ENCODE results near the gene MED26. TPM values are rescaled to one million over a fixed set of nuclear protein-coding genes. Genes with fewer than 3 reads are reported as not detected.
A peak's percentile ranks its signal among the peaks of the same experiment; 100 is the strongest.

MED26 gene
- total RNA-seq, 1 experiment from 2014 or later: 8.9 TPM

DNA sequence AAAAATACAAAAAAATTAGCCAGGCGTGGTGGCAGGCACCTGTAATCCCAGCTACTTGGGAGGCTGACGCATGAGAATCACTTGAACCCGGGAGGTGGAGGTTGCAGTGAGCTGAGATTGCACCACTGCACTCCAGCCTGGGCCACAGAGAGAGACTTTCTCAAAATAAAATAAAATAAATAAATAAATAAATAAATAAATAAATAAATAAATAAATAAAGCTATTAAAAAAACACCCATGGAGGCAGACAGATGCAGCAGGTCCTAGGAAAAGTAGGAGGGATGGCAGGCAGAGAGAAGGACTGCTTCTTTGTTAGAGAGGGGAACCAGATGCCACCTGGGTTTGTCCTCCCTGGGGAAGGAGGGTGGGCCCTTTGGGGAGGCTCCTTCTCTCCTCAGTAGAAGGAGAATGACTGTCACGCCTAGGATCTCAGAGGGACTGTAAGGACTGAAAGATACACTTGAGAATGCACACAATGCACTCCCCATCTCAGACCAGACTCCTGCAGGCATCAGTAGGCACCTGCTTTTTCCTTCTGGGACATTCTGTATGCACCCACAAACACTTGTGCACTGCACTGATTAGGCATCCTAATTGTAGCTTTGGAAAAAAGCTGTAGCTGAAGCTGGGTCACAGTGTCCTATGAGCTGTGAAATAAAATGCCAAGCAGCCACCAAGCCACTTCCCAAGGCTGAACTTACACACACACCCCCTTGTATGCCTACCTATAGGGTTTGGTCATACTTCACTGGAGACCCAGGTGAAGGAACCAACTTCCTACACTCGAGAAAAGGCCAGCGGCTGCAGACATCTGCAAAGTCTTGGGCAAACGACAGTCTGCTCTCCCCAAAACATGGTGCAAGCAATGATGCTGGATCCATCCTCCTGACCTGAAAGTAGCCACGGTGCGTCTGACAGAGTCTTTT is 36.9 kb downstream of the MED26 start:
- no peak for DNase-seq (ENCODE audit: low read depth)

DNA sequence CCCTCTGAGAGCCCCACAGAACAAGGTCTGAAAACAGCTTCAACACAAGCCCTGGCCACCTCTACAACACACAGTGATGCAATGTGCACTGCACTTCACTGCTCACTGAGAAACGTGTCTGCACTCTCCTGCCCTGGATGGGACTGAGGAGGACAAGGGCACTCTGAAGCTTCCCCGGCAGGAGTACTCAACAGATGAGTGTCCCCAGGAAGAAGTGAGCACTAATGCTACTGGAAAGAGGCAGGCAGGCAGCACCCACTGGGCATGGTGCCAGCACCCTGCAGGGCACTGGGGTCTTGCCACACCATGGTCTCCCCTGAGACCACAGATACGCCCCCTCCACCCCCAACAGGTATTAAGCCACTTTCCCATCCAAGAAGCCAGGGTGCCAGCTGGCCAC is 38.1 kb downstream of the MED26 start:
- no peak for DNase-seq (ENCODE audit: low read depth)

DNA sequence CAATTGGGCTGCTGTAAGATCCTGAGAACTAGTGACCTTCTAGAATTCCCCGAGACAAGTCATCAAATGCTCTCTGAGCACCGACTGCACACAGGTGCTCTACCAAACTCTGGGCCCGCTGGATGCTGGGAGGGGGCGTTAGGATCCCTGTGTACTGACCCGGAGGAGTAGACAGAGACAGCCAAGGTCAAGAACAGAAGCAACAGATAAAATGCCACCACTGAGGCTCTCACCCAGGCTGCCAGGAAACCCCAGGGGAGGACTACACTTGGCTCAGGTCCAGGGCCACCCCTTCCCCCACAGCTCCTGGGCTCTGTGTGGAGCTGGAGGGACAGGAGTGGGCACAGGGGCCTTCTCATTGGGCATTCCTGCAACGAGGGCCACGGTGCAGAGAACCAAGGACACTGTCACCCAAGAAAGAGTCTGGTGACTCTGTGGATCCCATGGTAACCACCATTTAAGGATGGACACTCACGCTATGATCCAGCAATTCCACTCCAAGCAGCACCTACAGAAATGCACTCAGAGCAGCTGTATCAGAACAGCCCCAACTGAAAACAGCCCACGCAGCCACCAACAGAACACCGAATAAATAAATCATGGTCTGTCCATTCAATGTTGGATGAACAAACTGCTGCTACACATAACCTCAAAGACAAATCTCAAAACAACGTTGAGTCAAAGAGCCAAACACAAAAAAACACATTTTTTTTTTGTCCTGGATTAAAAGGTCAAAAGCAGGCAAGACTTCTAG is 39.0 kb downstream of the MED26 start:
- DNase-seq (ENCODE audit: low read depth): peak; percentile 11

DNA sequence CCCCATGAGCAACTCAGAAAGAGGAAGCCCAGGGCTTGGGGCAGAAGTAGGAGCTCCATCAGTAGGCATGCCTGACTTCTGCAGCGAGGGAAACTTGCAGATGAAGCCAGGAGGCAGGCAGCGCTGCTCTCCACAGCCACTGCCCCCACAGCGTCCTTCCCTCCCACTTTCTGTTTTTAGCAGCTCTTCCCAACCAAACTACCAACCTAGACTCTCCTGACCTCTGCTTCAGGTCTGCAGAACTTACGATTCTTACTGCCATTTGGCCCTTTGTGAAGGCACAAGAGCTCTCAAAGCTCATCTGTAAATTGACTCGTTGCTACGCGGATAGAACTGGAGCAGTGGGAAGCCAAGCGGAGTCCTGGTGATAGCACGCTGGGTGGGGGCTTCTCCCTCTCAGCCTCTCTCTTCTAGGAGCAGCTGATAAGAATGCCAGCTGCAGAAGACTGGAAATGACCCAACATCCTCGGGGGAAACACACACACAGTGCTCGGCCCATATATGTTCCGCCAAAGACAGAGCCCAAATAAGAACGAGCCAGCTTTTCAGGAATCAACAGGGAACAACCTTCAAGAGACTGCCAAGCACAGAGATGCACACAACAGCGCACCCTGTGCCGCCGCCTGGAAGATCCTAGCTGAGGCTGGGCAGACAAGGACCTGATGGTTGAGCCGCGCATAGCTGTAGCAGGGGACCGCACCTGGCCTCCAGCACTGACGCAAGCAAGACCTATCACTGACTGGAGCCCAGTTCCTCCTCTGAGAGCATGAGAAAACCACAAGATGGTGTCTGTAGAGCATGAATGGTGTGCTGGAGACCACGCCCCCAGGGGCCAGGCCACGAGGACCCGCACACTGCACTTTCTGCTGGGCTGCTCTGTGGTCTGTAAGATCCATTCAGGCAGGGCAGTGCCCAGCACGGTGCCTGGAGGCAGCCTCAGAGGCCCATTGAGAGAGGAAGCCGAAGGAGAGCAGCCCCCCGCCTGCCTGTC is 39.9 kb downstream of the MED26 start:
- DNase-seq (ENCODE audit: low read depth): peak; percentile 10

DNA sequence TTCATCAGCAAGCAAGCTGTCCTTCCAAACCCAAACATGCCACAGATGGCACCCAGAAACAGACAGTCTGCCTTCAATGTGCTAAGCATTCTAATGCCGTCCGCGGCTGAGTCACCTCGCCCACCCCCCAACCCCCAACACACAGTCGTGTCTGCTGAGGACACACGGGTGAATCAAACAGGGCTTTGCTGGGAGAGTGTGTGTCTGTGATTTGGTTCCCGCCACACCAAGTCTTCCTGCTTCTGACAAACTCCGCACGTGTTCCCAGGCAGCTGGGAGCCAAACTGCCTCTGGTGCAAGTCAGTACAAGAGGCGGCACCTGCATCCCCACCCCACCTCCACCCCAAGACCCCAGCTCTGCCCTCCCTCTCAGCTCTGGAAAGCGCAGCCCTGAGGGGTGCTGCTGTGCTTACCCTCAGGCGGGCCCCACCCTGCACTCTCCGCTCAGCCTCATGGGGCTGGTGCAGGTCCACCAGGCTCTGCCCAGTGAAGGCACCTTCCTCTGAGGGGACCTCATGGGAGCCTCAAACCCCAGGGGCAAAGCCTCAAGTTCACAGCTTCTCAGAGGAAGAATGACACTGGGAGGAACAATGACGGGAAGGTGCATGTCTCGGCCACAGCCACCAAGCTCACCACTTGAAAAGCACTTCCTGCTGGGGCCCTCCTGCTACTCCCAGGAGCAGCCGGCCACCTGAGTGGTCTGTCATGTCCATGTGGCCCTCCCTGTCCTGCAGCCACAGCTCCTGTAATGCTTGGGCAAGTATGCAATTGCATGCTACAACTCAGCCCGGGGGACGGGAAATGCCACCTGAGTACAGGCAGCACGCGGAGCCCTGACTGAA is 40.8 kb downstream of the MED26 start:
- peak; percentile 38 for DNase-seq (ENCODE audit: low read depth)

DNA sequence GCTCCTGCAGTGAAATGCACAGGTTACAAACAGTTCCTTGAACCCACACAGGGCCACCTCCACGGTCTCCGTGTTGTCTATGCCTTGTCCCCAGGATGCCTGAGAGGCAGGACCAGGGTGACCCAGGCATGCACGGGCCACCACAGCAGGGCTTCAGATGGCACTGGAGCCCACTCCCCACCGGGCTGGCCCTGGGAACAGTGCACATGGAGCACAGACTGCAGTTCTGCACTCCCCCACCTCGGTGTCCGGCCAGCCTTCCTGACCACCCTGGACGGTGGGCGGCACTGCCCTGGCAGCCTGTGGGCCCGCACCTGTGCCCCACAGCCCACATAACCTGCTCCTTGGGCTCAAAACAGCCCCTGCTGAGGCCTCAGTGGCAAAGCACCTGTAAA is 41.5 kb downstream of the MED26 start:
- DNase-seq (ENCODE audit: low read depth): no peak

DNA sequence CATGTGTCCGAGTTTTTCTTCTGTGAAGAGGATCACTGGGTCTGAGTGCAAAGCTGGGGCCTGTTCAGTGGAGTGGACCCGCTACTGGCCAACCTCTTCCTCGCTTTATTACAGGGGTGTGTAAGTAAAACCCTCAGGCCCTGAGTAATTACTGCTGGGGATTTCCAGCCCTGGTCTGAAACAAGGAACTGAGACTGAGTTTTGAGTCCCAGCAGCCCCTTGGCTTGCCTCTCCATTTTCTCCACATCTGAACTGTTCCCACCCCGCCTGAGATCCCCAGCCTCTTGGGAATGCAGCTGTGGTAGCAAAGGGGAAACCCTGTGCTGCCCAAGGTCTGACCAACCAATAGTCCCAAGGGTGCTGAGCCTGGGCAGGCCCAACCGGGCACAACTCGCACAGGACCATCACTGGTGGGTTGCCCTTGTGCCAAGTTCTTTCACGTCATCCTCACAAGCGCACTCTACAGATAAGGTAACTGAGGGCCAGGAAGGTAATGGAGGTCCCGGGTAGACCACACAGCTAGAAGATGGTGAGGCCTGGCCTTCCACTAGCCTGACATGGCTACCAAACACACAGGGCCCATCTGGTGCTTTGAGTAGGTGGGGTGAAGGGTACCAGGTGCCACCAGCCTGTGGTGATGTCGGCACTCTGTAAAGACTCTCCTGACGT is 42.1 kb downstream of the MED26 start:
- peak; percentile 21 for DNase-seq (ENCODE audit: low read depth)

DNA sequence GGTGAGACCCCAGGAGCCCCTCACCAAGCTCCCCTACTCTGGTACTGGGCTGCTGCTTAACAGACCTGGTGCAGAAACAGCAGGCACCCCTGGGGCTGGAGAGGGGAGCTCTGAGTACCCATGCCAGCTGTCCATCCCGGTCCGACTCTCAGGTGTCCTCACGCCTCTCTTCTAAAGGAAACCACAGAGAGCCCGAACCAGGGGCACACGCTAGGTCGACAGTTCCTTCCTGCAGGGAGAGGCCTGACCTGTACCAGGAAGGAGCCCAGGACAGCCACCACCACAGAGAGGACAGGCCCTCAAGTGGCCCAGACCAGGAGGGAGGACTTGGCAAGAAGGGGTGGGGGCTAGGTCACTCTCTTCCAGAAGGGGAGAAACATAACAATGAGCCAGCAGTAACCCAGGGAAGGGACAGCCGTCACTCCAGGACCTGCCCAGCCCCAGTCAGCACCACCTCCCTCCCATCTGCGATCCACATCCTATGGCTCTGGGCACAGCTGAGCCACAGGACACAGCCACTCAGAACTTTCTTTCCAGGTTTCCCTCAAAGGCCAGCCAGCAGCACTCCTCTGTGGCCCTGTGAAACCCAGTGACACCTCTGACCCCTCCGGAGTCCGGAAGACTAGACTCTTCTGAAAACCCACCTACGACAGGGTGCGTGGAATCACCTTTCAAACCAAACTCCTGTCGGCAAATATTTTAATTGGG is 42.8 kb downstream of the MED26 start:
- DNase-seq (ENCODE audit: low read depth): no peak

DNA sequence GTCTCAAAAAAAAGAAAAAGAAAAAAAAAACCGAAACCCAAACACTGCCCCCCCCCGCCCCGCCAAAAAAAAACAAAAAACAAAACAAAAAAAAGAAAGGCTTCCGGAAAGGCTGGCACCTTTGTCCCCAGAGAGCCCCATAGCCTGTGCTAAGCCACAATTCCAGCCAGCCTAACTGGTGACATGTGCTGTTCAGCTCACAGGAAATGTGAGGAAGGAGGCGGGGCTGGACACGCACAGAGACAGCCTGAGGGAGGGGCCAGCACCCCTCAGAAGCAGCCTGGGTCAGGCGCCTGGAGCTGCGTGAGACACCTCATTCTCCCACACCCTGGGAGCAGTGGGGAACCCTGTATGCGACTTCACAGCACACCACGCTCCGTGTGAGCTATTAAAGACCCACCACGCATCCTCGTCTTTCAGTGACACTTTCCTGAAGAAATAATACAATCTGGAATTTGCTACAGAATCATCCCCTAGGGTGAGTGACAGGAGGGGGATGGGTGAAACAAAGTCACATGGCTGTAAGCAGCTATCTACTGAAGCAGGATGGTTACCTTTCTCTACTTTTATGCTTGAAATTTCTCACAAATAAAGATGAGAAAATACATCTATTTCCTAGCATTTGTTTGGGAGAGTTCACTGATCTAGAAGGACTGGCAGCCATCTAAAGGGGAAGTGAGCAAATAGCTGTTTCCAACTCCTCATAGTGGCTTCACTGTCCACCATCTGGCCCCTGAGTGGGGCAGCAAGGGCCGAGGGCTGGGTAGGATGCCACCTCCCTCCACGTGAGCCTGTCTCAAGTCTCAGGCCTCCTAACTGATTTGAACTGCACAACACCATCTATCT is 43.5 kb downstream of the MED26 start:
- DNase-seq (ENCODE audit: low read depth): peak; percentile 73

DNA sequence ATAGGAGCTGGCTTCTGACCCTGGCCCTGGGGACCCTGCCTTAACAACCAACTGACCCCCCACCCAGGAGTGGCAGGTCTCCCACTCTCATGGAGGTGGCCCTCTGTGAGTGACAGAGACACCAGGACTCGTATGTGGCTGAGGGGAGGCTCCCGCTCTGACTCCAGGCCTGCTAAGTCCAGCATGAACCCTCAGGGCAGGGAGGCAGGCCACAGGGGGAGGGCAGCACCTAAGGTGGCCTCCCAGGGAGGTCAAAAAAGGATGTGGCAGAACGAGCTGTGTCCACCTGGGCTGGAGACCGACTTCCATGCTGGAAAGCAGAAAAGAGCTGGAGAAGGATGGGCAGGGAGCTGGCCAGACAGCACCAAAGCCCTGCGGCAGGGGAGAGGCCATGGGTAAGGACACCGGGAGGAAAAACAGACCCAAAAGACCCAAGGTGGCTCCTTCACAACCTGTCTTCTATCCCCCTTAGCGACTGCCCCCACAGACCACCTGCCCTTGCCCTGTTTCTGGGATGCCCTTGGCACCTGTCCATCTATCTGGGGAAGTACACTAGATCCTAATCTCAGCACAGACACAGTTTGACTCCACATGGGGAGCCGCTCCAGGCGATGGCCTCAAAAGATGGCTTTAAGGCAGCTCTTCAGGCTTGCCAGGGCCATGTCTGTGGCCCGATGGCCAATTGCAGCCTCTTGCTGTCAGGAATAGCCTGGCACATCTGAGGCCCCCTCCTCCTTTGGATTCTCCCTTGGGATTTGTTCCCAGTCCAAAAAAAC is 45.3 kb downstream of the MED26 start:
- DNase-seq (ENCODE audit: low read depth): no peak

DNA sequence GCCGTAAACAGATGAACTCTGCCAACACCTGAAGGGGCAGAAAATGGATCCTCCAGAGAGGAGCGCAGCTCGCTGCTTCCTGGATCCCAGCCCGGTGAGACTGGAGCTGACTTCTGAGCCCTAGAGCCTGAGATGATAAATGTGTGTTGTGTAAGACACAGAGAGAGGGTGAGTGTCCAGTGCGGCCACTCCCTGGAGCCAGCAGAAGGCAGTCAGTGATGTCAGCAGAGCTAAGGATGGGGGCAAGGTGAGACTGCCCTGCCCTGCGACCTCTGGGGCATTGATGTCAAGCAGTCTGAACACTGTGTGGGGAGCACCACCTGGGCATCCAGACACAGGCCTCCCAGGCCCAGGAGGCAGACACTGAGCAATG is 46.0 kb downstream of the MED26 start:
- DNase-seq (ENCODE audit: low read depth): no peak

DNA sequence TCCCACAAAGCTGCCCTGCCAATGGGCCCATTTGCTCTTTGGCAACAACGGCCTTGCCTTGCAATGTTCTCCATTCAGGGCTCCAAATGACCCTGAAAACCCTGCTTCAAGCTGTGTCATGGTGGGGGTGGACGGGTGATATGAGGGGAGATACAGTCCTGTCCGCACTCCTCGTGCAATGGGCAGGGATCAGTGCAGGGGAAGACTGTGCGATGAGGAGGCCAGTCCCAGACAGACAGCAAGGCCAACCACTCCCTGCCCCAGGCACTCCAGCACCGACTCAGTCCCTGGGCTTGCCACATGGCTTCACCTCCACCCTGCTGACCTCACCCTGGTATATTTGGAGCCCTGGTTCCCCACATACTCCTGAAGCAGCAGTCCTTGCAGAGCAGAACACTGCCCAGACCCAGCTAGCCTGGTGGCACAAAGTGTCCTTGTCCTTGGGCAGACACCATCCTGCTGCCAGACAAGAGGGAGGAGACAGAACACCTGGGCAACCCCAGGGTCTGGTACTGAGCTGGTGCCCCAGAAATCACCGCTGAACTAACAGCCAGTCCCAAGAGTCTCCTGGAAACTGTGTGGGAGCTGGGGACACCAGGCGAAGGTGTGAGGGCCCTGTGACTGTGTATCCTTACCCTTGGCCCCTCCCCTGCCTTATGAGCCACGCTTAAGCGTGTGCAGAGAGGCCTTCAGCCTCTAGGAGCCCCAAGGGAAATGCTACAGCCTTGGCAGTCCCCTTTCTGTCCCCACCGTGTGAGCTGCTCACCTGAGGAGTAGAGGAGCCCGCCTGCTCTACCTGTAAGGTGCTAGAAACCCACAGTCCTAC is 46.6 kb downstream of the MED26 start:
- no peak for DNase-seq (ENCODE audit: low read depth)

DNA sequence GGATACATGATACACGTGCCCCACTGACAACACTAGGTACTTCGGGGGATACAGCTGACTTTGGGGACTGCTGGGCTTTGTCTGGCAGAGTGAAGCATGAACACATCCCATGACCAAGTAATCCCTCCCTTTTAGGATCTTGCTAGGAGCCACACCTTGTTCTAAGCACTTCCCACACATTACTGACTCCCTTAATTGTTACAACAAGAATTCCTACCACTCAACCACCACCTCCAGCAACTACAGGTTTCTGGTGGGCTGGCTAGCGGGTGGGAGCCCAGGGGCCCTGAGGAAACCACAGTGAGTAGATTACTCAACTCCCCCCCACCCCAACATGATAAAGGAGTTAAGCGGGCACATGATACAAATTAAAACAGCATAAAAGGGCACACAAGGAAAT is 48.6 kb downstream of the MED26 start:
- no peak for DNase-seq (ENCODE audit: low read depth)

DNA sequence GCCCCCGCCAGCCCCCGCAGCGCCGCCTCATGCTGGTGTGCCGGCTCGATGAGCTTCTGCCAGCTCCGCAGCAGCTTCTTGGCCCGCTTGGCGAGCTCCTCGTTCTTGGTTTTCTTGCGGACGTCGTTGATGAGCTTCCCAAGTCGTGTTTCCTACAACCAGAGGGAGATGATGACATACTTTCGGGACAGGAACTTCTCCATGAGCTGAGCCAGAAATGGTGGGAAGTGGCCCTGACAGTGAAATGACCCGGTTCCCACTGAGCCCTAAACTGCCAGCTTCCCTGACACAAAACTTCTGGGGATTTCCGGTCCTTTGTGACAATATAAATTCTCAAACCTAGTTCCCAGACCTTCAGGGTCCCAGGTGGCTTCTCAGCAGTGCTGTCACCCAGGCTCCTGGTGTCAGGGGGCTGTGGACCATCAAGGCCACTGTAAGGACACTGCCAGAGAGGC is 50.4 kb downstream of the MED26 start:
- DNase-seq (ENCODE audit: low read depth): no peak

DNA sequence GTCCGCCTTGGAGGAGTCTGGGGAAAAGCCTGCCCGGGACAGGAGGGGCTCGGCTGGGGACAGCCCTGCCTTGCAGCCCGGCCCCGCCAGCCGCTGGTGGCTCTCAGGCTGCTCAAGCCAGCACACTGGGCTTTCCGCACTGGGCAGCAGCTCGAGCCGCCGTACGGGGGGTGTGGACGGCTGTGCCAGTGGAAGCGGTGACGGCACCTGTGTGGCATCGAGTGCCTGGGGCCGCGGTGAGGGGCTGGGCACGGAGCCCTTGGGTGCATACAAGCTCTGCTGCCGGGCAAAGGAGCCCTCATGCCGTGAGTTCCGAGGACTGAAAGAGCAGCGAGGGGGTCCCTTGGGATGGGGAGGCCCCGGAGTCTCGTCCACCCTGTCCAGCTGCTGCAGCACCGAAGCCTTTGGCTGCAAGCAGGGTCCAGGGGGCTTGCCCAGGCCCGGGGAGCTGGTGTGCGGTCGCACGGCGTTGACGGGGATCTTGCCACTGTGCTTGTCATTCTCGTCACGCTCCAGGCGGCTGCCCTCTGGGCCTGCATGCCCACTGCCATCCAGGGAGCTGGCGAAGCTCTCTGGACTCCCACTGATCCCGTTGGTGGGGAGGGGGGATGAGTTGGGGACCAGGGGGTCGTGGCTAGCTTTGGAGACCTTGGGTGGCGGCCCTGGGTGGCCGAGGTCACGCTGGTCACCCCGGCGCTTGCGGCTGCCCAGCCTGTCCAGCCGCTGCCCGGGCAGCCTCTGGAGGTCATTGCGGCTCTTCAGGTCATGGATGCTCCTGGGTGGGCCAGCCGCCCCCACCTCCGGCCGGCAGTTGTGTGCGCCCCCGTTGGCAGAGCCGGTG is 51.1 kb downstream of the MED26 start:
- no peak for DNase-seq (ENCODE audit: low read depth)

Measured in LHCN-M2 (cell line).